ENCODE data around the gene FRAT1.

Gene FRAT1

DNA sequence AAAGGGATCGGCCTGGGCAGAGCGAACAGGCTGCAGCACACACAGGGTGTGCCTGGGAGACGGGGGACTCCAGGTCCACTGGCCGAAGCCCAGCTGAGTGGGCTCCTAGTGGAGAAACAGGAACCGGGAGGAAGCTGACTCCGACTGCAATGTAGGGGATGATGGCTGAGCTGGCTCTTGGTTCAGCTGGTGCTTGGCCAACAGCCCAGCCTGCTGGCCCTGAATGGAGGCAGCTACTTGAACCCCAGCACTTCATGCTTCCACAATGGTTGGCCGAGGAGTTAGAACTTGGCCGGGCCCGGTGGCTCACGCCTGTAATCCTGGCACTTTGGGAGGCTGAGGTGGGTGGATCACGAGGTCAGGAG lies 42.4 kb downstream of the FRAT1 start:
- TF ChIP-seq, protein P1, sequence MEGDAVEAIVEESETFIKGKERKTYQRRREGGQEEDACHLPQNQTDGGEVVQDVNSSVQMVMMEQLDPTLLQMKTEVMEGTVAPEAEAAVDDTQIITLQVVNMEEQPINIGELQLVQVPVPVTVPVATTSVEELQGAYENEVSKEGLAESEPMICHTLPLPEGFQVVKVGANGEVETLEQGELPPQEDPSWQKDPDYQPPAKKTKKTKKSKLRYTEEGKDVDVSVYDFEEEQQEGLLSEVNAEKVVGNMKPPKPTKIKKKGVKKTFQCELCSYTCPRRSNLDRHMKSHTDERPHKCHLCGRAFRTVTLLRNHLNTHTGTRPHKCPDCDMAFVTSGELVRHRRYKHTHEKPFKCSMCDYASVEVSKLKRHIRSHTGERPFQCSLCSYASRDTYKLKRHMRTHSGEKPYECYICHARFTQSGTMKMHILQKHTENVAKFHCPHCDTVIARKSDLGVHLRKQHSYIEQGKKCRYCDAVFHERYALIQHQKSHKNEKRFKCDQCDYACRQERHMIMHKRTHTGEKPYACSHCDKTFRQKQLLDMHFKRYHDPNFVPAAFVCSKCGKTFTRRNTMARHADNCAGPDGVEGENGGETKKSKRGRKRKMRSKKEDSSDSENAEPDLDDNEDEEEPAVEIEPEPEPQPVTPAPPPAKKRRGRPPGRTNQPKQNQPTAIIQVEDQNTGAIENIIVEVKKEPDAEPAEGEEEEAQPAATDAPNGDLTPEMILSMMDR (conservative IDR thresholded peaks at IDR 0.05) = no peak
- TF ChIP-seq ZFX (IDR thresholded peaks at IDR 0.05) = no peak
- no peak overlapping the region for H3K27ac ChIP-seq

DNA sequence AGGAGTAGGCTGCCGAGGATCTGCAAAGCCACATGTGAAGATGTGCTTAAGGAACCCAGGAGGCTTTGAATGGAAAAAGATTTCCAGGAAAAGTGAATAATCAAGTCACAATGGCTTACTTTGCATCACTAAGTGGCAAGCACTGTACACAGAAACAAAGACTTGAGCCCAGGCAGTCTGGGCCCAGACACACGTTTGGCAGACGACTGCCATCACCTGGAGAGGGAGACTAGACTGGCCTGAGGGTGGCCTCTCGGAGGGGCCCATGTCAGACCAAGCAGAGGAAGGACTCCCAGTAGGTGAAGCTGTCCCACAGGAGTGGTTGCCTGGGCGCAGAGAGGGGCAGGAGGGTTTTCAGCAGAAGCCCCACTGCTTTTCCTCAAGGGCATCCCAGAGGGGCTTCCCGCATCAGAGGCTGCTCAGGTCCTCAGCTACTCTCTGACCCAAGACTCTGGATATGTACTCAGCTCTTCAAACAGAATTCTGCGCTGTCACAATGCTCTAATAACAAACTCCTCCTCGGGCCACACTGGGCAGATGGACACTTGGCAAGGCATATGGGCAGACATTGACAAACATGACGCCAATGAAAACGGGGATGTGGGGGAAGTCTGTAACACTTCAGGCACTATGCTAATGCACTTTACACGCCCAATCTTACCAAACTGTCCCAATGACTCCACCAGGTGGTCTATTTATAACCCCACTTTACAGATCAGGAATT lies 43.4 kb downstream of the FRAT1 start:
- no peak overlapping the region for H3K27ac ChIP-seq
- TF ChIP-seq, protein P1 (conservative IDR thresholded peaks at IDR 0.05) = no peak
- no peak for TF ChIP-seq ZFX (IDR thresholded peaks at IDR 0.05)

DNA sequence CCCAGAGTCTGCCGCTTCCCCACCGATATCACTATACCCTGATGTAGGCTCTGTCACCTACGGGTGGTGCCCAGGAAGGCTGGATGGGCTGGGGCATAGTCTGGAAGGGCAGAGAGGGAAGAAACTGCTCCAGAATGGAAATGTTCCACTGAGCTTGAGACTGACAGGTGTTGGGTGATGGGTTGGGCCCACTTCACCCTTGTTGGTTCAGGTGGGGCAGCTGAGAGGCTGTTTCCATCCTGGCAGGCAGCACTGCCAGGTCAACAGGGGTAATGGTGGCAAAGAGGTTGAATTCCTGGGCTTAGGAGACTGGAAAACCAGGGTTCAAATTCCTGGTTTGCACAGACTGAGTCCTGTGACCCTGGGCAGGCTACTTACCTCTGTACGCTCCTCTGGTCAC lies 44.0 kb downstream of the FRAT1 start:
- no peak overlapping the region for H3K27ac ChIP-seq
- TF ChIP-seq, protein P1 (conservative IDR thresholded peaks at IDR 0.05) = no peak
- TF ChIP-seq ZFX (IDR thresholded peaks at IDR 0.05) = no peak

DNA sequence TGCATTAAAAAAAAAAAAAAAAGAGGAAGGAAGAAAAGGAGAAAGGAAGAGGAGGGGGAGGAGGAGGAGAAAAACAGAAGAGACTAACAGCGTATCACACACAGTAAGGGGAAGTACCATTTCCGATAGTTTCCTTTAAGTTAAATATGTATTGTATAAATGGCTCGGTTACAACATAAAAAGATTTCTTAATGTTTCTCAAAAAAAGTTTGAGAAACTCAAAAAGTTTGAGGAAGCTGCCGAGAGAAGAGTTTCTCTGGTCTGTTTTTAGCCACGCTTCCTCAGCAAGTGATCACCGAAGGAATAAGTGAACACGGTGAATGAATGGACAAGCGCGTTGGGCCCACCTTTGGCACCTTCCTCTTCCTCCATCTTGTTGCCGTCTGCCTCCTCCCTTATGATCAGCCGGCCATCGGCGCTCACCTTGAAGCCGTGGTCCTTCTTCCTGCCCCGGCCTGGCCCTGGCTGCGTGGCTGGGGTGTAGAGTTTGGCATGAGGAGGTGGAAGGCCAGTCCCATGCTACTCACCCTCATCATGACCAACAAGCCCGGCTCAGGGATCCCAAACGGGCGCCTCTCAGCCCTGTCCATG lies 46.8 kb downstream of the FRAT1 start:
- TF ChIP-seq ZFX (IDR thresholded peaks at IDR 0.05) = no peak
- TF ChIP-seq, protein P1 (conservative IDR thresholded peaks at IDR 0.05) = no peak
- no peak overlapping the region for H3K27ac ChIP-seq

DNA sequence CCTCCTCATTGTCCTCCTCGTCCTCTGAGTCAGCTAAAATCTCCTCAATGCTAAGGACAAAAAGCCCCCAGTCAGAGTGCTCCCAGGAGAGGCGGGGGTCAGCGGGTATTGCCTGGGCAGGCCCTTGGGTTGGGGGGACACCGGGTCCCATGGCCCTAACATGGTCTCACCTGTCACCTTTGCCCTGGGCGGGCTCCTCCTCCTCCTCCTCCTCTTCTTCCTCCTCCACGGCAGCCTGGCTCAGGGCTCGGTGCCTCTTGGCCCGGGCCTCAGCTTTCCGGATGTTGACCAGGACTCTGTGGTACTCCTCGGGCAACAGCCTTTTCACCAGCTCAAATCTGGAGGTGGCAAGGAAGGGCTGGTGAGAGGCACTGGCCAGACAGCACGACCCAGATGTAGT lies 47.5 kb downstream of the FRAT1 start:
- TF ChIP-seq, protein P1 (conservative IDR thresholded peaks at IDR 0.05) = no peak
- no peak for TF ChIP-seq ZFX (IDR thresholded peaks at IDR 0.05)

DNA sequence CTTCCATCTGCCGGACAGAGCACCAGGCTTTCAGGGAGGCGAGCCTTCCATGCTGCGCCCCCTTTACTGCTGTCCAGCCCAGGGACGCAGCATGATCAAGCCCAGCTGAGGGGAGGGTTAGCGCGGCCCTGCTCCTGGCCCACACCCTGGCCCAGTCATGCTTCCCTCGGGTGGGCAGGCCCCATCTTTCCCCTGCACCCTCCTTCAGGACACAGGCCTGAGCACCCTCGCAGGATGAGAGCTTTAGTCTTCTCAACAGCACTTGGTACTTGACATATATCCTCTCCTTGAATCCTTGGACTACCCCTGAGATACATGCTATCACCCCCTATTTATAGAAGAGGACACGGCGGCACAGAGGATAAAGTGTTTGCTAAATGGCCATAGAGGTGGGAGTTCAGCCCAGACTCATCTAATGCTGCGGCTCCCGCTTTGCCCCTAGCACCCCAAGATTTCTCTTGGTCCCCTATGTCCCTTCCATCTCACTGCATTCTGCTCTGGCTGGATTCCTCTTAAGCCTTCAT lies 48.1 kb downstream of the FRAT1 start:
- H3K27ac ChIP-seq = no peak overlapping the region
- TF ChIP-seq, protein P1 (conservative IDR thresholded peaks at IDR 0.05) = no peak
- no peak for TF ChIP-seq ZFX (IDR thresholded peaks at IDR 0.05)

More for the DNA sequence above, 47.5 kb downstream of the FRAT1 start:
- H3K27ac ChIP-seq = no peak overlapping the region
